HG03280 (cell line): ENCODE results near the gene DNASE1L1.

ENCODE experiments used
- ATAC-seq: cut with Tn5 transposase; IDR thresholded peaks from one replicate; pipeline ENCODE4 v1.9.1; 2021; ENCODE audit warnings: mild to moderate bottlenecking, moderate library complexity; ENCODE audit not compliant: unreplicated experiment

DNASE1L1 gene

DNA sequence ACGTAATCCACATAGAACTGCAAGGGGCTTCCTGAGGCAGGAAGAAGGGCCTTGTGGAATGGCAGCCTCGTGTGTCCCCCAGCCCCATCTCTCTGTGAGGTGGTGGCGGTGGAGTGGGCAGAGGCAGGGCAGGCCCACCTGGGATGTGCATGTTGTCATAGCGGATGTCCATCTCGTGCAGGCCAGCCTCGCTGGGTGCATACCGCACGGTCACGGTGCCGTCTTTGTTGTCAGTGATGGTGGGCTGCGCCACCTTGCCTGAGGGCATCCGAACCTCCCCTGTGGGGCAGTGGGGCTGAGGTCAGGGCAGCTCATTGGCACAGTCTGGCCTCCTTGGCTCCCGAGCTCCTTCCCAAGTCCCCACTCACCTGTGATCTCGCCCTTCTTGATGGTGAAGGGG lies 55.0 kb downstream of the DNASE1L1 start:
- ATAC-seq: no peak

DNA sequence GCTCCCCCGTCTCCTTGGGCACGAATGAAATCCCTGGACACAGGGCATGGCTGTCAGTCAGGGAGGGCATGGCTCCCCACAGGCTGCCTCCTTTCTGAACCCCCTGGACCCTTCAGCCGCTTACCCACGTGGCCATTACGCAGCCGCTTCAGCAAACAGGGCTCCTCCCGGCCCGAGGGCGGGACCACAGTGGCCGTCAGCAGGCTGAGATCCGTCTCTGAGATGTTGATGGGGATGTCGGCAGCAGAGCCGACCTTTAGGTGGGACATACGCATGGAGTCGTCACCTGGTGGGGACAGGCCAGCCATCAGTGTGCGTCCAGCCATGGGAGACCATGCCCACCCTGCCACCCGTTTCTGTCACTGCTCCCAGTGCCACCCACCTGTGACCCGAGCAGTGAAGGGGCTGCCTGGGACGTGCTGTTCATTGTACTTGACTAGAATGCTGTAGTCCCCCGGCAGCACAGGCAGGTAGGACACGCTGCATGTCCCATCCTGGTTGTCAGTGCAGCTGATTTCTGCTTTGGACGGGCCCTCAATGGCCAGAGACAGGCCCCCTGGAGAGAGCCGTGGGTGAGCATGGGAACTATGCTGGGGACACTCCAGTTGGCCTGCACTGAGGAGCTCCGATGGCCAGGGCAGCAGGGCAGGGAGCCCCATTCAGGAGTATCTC lies 55.7 kb downstream of the DNASE1L1 start:
- ATAC-seq: no peak

- ATAC-seq: no peak
These were observed 56.6 kb downstream of the DNASE1L1 start for GRCh38 chrX:154352466-154352865.

- ATAC-seq: no peak
These were observed 57.0 kb downstream of the DNASE1L1 start for GRCh38 chrX:154352012-154352401.
